Thyroid gland (tissue), 4 donors: ENCODE data around the gene LMBR1L.

Experiments
- POLR2A ChIP-seq, 2 donors: fragments of 450-650 bp; IDR thresholded peaks; one replicate each; pipeline ENCODE4 v1.6.1; 2017; ENCODE audit warnings: antibody characterized with exemption in 2 of 2, mild to moderate bottlenecking in 2 of 2, moderate library complexity in 1 of 2
- TF ChIP-seq, protein P1 (sequence below), 6 experiments: fragments of 200-600 bp in 3 of 6; fragments of 450-650 bp in 3 of 6; sonication (generic) in 3 of 6; IDR thresholded peaks; one replicate each; pipeline ENCODE4 v1.5.1; 2016 to 2019; ENCODE audit warnings: antibody characterized with exemption in 6 of 6, mild to moderate bottlenecking in 2 of 6, inconsistent platforms in 1 of 6, moderate library complexity in 1 of 6

- TF ChIP-seq, protein P1, sequence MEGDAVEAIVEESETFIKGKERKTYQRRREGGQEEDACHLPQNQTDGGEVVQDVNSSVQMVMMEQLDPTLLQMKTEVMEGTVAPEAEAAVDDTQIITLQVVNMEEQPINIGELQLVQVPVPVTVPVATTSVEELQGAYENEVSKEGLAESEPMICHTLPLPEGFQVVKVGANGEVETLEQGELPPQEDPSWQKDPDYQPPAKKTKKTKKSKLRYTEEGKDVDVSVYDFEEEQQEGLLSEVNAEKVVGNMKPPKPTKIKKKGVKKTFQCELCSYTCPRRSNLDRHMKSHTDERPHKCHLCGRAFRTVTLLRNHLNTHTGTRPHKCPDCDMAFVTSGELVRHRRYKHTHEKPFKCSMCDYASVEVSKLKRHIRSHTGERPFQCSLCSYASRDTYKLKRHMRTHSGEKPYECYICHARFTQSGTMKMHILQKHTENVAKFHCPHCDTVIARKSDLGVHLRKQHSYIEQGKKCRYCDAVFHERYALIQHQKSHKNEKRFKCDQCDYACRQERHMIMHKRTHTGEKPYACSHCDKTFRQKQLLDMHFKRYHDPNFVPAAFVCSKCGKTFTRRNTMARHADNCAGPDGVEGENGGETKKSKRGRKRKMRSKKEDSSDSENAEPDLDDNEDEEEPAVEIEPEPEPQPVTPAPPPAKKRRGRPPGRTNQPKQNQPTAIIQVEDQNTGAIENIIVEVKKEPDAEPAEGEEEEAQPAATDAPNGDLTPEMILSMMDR (IDR thresholded peaks at IDR 0.05), result no peak
- TF ChIP-seq POLR2A (IDR thresholded peaks at IDR 0.05), result no peak
Observed at GRCh38 chr12:49154221-49154620, 43.6 kb upstream of the LMBR1L start.
